Skeletal muscle satellite cell (primary cell): ENCODE measurements around the gene CLRN3.
A peak's percentile ranks its signal among the peaks of the same experiment; 100 is the strongest.

Experiments
- H3K27me3 ChIP-seq: 2 replicates; pipeline ENCODE4 v1.7.0; 2013; ENCODE audit warnings: low read length; ENCODE audit not compliant: control insufficient read depth, insufficient read depth
- H3K36me3 ChIP-seq: 2 replicates; pipeline ENCODE4 v1.7.0; 2013; ENCODE audit warnings: mild to moderate bottlenecking, control low read depth, low read length; ENCODE audit not compliant: insufficient read depth
- H3K4me1 ChIP-seq: 2 replicates; pipeline ENCODE4 v1.7.0; 2013; ENCODE audit warnings: low read length; ENCODE audit not compliant: control insufficient read depth, insufficient read depth
- H3K4me2 ChIP-seq: 2 replicates; pipeline ENCODE4 v1.7.0; 2013; ENCODE audit warnings: mild to moderate bottlenecking, low read length
- H3K4me3 ChIP-seq: 2 replicates; pipeline ENCODE4 v1.7.0; 2013; ENCODE audit warnings: low read length
- H3K9ac ChIP-seq: 2 replicates; pipeline ENCODE4 v1.7.0; 2013; ENCODE audit warnings: mild to moderate bottlenecking, low read depth, low read length, moderate library complexity
- H3K9me3 ChIP-seq: replicated peaks from 2 replicates; pipeline ENCODE4 v1.7.0; 2013; ENCODE audit warnings: mild to moderate bottlenecking, control low read depth, low read length

Gene CLRN3

DNA sequence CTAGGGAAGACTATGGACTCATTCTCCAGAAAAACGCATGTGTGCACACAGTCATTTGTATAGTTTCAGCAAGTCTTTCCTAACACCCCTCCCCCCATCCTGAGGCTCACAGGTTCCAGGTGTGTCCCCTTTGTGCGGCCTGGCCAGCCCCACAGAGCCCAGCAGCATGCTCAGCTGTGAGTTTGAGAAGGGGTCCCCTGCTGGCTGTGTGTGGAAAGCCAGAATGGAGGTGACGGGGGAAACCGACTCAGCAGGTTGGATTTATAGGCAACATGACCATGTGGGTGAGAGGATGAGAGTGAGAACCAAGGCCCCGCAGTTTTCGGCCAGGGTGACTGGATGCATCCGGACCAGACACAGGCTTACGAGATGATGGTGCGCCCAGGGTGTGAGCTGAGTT, 24.1 kb upstream of the CLRN3 start:
- H3K36me3 ChIP-seq, result no peaks in the 10 kb centered on the region
- peaks cover 46% of the 10 kb centered on the region for H3K4me1 ChIP-seq
- no peak overlapping the region for H3K4me3 ChIP-seq
- no peak overlapping the region for H3K9ac ChIP-seq
- H3K4me2 ChIP-seq, result no peak overlapping the region
- no peaks in the 10 kb centered on the region for H3K27me3 ChIP-seq
- H3K9me3 ChIP-seq, result no peaks in the 10 kb centered on the region

DNA sequence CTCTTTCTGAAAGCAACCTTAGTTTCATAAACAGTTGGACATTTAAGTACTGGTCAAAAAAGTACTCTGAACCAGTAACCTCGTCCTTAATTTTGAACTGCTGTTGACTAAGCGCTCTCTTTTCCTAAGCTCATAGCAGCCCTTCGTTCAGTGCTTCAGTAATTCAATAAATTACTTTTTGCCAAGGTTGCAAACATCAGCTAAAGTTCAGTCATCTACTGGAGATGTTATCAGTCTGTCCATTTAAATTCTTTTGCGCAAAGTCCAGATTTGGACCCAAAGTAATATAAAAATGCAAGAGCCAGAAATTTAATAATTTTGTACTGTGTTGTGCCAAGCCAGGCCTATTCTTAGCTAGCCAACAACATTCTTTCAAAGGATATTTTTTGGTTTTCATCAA, 22.6 kb upstream of the CLRN3 start:
- Histone ChIP-seq H3K9me3 (no peaks in the 10 kb centered on the region), H3K4me3 (no peak overlapping the region), H3K4me2 (no peak overlapping the region), H3K9ac (no peak overlapping the region), H3K36me3 (no peaks in the 10 kb centered on the region), H3K27me3 (no peaks in the 10 kb centered on the region), H3K4me1 (peaks cover 39% of the 10 kb centered on the region)

DNA sequence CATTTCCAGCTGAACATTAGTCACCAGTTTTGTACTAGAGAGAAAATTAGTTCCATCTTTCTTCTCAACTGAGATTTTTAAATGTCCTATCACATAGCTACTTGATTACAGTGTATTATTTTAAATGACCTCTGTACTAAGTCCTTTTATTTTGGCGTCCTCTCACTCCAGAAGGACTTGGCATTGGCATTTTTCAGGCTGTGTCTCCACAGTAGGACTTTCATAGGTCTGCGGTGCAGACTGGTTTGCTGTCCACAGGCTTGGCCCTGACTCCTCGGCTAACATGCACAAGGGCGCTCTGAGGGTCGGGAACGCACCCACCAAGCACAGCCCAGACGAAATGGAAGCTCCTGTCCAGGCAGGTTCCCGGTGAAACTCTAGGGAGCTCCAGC, 20.6 kb upstream of the CLRN3 start:
- no peaks in the 10 kb centered on the region for H3K9me3 ChIP-seq
- no peaks in the 10 kb centered on the region for H3K36me3 ChIP-seq
- H3K4me2 ChIP-seq, result no peak overlapping the region
- H3K9ac ChIP-seq, result no peak overlapping the region
- H3K4me1 ChIP-seq, result peaks cover 39% of the 10 kb centered on the region
- no peaks in the 10 kb centered on the region for H3K27me3 ChIP-seq
- no peak overlapping the region for H3K4me3 ChIP-seq

DNA sequence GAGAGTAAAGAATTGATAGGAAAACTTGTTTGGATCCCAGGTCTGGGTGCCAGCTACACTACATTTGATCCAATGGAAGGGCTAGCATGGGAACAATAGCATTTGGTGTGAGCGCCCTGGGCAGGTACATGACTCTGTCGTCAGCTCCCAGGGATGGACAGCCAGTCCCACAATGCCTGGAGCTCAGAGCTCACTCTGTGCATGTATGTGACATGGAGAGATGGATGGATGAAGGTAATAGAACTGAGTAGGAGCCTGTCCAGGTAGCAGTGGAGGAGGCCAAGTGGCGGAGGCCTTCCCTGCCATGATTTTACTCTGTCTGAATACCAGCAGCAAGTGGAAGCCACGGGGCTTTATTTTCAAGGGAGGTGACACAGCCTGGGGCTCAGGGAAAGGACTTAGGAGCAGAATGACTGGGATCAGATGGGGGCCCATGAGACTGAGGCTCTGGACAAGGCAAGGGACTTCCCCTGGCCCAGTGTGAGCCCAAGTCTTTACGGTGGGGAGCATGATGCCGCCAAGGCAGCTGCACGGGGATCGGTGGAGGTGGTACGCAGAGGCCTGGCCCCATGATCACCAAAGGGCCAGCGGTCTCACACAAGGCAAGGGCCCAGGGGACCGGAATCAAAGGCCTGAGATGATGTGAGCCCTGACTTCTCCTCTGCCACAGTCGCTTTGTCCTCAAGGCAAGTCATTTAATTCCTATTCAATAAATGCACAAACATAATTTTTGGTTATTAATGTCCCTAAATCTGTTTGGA, 20.0 kb upstream of the CLRN3 start:
- Histone ChIP-seq H3K4me3 (no peak overlapping the region), H3K4me2 (no peak overlapping the region), H3K36me3 (no peaks in the 10 kb centered on the region), H3K9ac (no peak overlapping the region), H3K27me3 (no peaks in the 10 kb centered on the region), H3K4me1 (peaks cover 40% of the 10 kb centered on the region), H3K9me3 (no peaks in the 10 kb centered on the region)

DNA sequence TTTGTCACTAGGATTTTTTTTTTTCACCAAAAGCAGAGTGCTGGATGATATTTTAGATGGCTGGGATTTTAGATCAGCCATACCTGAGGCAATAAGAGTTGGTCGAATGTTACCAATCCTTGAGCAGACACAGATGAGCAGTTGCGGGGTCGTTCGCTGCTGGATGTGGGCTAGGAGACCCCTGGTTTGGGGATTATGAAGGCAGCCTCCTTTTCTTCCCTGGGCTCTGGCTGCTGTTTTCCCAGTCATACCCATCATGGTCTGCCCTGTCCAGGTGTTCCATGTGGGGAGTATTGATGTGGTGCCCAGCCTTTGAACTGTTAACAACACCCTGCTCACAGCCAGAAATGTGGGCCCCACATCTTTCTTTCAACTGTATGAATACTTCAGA, 19.1 kb upstream of the CLRN3 start:
- Histone ChIP-seq H3K9ac (no peak overlapping the region), H3K4me1 (peaks cover 44% of the 10 kb centered on the region), H3K4me3 (no peak overlapping the region), H3K9me3 (no peaks in the 10 kb centered on the region), H3K36me3 (no peaks in the 10 kb centered on the region), H3K27me3 (no peaks in the 10 kb centered on the region), H3K4me2 (no peak overlapping the region)

DNA sequence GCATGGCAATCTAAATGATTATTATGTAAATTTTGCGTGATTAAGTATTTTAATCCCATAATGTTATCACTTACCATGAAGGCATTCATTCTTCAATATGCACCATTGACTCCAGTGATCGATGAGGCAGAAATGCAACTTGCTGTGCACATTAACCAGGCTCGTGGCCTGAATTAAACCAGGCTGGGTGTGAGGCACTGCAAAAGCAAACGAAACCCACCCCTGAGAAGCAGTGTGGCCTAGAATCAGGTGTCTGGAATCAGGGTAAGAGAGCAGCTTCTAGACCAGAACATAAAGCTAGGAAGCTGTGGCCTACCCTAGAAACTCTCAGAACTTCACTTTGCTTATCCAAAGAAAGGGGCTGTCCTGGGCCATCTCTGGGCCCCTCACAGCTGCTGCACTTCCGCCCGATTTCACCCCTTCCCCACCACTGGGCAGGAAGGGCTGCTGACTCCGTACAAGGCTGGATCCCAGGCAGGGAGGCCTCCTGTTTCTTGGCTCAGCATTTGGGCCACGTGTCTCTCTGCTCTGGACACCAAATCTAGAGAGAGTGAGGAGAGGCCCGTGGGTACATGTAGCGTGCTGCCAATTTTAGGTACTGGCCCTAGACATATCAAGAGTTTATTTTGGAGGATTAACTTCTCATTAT, 18.6 kb upstream of the CLRN3 start:
- Histone ChIP-seq H3K9ac (no peak overlapping the region), H3K9me3 (no peaks in the 10 kb centered on the region), H3K4me2 (no peak overlapping the region), H3K36me3 (no peaks in the 10 kb centered on the region), H3K4me3 (no peak overlapping the region), H3K4me1 (peaks cover 44% of the 10 kb centered on the region), H3K27me3 (no peaks in the 10 kb centered on the region)

DNA sequence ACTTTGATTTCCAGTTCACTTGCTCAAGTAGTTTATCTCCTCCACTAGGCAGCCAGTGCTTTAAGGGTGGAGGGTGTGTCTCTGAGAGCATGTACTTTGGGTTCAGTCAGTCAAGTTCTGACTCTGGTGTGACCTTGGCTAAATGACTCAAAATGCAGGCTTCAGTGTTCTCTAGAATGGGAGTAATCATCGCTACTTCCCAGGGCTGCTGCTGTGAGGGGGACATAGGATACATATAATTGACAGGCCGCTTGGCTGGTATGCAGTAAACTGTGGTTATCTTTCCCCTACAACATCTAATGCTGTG, 17.7 kb upstream of the CLRN3 start:
- no peak overlapping the region for H3K9ac ChIP-seq
- H3K36me3 ChIP-seq, result no peaks in the 10 kb centered on the region
- peaks cover 44% of the 10 kb centered on the region for H3K4me1 ChIP-seq
- no peaks in the 10 kb centered on the region for H3K9me3 ChIP-seq
- H3K4me3 ChIP-seq, result no peak overlapping the region
- no peaks in the 10 kb centered on the region for H3K27me3 ChIP-seq
- H3K4me2 ChIP-seq, result no peak overlapping the region

DNA sequence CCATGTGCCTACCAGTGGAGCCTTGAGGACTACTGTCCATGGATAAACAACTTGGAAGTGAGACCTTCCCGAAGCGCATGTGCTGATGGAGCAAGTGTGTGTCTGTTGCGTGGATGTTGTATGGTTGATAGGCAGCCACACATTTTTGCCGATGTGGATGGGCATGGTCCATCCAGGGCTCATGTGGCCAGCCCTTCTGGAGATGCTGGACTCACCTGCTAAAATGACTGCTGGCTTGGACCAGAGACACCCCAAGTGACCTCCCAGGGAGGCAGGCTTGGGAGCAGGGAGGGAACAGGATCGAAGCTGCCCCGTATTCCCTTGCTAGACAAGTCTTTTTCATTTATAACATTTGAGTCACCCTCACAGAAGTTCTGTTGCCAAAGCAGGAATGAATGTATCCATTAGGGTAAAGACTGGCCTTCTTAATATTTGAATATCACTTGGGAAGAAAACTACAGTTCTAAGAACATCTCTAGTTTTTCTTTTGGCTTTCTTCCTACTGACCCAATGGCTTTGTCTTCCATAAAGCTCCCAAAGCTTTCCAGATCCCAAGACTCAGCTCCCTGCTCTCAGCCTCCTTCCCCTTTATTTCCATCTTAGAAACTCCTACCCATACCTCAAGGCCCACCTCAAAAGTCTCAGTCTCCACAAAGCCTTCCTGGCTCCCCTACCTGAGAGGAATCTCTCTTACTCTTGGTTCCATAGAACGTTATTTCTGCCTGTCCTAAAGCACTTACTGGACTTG, 17.1 kb upstream of the CLRN3 start:
- Histone ChIP-seq H3K4me3 (no peak overlapping the region), H3K9me3 (no peaks in the 10 kb centered on the region), H3K4me1 (peaks cover 44% of the 10 kb centered on the region), H3K36me3 (no peaks in the 10 kb centered on the region), H3K27me3 (no peaks in the 10 kb centered on the region), H3K4me2 (no peak overlapping the region), H3K9ac (no peak overlapping the region)

DNA sequence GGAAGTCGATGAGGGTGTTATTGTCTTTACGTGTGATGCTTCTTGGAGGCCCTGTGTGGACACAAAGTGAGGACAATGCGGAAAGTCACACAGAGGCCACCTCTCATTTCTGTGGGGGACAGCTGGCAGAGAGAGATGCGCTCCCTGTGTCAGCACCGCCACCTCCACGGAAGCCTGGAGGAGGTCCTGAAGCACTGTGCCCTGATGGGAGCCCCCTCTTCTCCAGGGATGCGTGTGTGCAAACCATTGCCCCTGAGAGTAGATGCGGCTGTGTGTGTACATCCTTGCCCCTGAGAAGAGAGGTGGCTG, 16.2 kb upstream of the CLRN3 start:
- no peaks in the 10 kb centered on the region for H3K9me3 ChIP-seq
- peak overlapping the region; percentile 26 for H3K4me3 ChIP-seq

DNA sequence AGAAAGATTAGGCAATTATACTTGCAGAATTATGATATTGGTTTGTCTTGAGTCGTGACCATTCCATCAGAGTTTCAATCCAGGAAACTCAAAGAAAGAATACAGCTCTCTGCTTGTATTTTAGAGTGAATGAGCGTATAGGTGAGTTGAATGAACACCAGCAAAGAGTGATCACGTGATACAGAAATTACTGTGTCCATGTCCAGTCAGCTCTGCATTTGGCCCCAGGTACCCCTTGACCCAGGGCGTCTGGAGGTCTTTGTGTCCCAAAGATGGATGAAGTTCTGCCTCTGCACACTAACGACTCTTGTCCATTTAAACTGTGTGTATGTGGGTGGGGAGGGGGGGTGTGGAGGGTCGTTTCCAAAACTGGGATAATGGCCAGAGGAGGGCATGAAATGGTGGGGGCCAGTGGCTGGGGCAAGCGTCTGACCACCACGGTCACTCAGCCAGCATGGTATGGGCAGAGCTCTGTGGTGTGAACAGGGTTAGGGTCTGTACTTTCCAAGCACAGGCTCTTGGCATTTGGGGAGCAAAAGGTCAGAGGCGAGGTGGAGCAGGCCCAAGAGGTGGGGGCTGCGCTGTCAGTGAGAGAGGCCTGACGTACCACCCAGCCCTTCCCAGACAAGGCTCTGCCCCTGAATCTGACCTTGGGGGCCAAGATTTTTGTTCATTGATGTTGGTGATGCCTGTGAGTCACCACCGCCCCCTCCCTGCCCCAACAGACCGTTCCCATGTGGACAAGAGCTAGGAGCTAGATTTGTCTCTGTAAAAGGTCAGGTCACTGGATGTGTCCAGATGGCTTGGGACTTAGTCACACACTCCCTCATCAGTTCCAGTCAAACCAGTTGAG, 15.6 kb upstream of the CLRN3 start:
- Histone ChIP-seq H3K9me3 (no peaks in the 10 kb centered on the region), H3K4me1 (peaks cover 42% of the 10 kb centered on the region), H3K36me3 (no peaks in the 10 kb centered on the region), H3K9ac (peak overlapping the region; percentile 87), H3K4me3 (peak overlapping the region; percentile 80), H3K4me2 (peak overlapping the region; percentile 89), H3K27me3 (peaks cover 2% of the 10 kb centered on the region)

More for the DNA sequence above, 16.2 kb upstream of the CLRN3 start:
- H3K9ac ChIP-seq, result peak overlapping the region; percentile 31
- H3K27me3 ChIP-seq, result no peaks in the 10 kb centered on the region
- peak overlapping the region; percentile 89 for H3K4me2 ChIP-seq
- H3K4me1 ChIP-seq, result peaks cover 44% of the 10 kb centered on the region
- H3K36me3 ChIP-seq, result no peaks in the 10 kb centered on the region

DNA sequence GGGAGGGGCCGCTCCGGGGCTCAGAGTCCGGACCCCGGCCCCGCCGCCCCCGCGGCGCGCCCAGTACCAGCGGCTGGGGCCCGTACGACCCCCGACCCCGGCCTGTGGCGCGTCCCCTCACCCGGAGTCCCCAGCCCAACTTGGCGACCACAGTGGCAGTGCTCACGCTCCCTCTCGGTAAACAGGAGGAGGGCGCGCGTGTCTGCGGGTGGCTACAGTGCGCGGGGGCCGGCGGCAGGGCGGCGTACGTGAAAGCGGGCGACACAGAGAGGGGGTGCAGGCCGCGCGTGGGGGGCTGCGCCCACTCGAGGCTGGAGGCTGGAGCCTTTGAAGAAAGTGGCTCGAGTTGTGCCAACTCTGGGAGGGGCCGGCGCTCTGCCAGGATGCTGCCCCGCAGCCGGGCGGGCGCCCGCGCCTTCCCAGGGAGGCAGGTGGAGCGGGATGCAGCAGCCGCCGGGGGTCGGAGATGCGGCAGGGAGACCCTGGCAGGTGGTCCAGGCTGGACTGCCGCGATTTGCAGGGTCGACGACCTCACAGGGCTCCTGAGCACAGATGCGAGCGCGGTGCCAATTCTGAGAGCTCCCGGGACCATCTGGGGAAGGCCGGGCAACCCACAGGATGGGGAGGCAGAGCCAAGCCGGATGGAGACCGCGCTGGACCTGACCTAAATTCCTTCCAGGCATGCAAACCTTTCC, 14.8 kb upstream of the CLRN3 start:
- Histone ChIP-seq H3K27me3 (peaks cover 2% of the 10 kb centered on the region), H3K9ac (peak overlapping the region; percentile 87), H3K4me1 (peaks cover 37% of the 10 kb centered on the region), H3K9me3 (no peaks in the 10 kb centered on the region), H3K36me3 (no peaks in the 10 kb centered on the region), H3K4me2 (peak overlapping the region; percentile 89), H3K4me3 (peak overlapping the region; percentile 80)
